Activated CD4-positive, CD25-positive, alpha-beta regulatory T cell (primary cell): ENCODE data around the gene AKAP9.
"Not testable (repeated sequence)": the region's sequence is repeated elsewhere in the genome, so short reads cannot be mapped to it uniquely, and the experiment has no call there.

ENCODE experiments used
- DNase-seq, 4 experiments: peaks; one replicate each; lab custom pipeline; 2025; lab: John Stamatoyannopoulos, UW

AKAP9 gene

DNA sequence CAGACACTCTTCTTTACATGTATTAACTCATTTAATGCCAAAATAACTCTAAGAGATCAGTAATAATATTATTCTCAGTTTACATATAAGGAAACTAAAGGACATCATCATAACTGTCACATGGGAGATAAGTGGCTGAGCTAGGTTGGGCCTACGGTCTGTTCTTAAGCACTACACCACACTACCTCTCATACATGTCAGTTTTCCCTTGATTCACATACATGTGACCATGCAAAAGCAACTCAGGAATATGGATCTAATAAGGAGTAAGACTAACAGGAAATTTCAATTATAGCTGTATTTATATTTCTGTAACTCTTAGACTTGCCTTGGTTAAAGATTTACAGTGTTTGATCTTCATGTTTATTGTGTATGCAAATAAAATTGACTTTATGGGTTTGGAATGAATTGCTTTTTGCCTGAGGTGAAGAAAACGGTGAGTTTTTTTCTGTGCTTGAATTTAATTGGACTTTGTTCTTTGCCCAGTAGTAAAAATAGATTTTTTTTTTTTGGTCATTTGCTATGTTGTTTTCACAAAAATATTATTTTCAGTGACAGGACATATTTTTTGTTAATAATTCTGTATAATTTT lies 123.9 kb downstream of the AKAP9 start:
- no peak for DNase-seq

- no peak for DNase-seq
Measured at GRCh38 chr7:92071032-92071431, 130.4 kb downstream of the AKAP9 start.

DNA sequence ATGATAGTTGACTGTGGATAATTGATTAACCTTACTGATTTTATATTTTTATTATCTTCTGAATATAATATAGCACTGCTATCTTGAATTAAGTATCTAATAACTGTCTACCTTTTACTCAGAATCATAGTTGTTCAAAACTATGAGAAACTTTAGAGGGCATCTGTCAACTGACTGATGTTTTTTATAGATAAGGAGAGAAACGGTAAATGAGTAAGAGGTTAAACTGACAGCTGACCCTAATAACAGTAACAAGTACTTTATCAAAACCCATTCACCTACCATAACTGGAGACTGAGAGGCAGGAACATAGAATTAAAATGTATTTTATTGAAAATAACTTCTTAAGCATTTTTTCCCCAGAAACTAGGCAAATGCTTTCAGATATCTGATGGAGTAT lies 131.5 kb downstream of the AKAP9 start:
- DNase-seq, result no peak

GRCh38 chr7:92072708-92073107 lies 132.0 kb downstream of the AKAP9 start:
- no peak for DNase-seq

DNA sequence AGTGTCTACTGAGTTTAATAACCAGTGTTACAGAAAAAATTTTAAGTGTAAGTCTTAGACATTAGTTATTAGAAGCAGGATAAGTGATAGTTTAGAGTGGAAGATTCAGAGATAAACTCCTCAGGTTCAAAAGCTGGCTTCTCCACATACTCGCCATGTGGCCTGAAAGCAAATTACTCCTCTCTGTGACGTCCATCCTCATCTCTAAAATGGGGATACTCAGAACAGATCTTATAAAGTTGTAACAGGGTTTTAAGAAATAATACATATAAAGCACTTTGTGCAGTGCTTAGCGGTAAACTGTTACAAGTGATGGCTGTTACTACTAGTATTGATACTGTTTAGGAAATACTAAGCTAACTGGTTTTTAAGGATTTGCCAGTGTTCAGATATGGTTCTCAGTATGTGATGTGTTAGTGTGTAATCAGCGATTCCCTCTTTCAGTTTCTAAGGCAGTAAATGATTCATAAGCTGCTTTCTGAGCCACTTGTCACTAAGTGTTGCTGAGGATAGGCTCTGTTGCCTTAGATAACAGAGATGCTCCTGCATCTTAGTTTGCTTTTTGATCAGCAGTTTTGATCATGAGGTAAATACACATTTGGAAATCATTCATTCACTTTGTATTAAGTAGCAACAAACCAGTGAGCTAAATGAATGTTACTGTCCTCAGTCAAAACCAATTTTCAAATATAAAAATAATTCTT lies 134.9 kb downstream of the AKAP9 start:
- DNase-seq, result no peak

- DNase-seq, result no peak
Measured at GRCh38 chr7:92076509-92076908, 135.8 kb downstream of the AKAP9 start.

DNA sequence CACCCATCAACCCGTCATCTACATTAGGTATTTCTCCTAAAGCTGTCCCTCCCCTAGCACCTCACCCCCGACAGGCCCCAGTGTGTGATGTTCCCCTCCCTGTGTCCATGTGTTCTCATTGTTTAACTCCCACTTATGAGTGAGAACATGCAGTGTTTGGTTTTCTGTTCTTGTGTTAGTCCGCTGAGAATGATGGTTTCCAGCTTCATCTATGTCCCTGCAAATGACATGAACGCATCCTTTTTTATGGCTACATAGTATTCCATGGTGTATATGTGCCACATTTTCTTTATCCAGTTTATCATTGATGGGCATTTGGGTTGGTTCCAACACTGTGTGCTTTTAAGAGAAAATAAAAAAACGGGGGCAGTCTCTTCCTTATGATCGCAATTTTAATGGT lies 143.3 kb downstream of the AKAP9 start:
- DNase-seq, result not testable (repeated sequence)

DNA sequence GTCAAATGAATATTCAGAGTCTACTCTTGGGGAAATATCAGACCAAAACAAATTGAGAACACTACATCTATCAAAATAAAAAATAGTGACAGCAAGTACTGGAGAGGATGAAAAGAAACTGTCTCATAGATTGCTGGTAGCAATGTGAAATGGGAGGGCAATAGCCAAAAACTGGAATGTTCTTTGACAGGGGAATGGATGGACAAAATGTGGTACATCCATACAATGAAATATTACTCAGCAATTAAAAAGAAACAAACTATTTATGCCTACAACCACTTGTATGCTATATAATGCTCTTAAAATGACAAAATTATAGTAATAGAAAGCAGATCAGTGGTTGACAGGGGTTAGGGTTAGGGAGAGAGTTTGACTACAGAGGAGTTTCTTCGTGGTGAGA lies 147.6 kb downstream of the AKAP9 start:
- no peak for DNase-seq

- DNase-seq, result no peak
Measured at GRCh38 chr7:92092210-92092609, 151.5 kb downstream of the AKAP9 start.

GRCh38 chr7:92095380-92095779 lies 154.7 kb downstream of the AKAP9 start:
- DNase-seq, result no peak

- no peak for DNase-seq
Measured at GRCh38 chr7:92100534-92100933, 159.9 kb downstream of the AKAP9 start.

DNA sequence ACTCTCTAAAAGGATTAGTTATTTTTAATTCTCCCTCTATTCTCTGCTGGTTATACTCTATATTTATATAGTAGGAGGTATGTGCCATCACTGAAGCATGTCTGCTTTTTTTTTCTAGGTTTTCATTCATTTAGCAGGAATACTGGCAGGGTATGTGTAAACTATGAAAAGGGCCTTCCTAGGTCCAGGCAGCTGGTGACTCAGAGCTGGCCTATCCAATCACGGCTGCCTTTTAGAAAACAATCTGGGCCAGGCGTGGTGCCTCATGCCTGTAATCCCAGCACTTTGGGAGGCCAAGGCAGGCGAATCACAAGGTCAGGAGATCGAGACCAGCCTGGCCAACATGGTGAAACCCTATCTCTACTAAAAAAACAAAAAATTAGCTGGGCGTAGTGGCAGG lies 162.2 kb downstream of the AKAP9 start:
- DNase-seq, result not testable (repeated sequence)

GRCh38 chr7:92108821-92109220 lies 168.2 kb downstream of the AKAP9 start:
- DNase-seq, result no peak

GRCh38 chr7:92110857-92111256 lies 170.2 kb downstream of the AKAP9 start:
- no peak for DNase-seq

- DNase-seq, result no peak
Measured at GRCh38 chr7:92115821-92116220, 175.2 kb downstream of the AKAP9 start.

GRCh38 chr7:92116949-92117348 lies 176.3 kb downstream of the AKAP9 start:
- DNase-seq, result no peak

GRCh38 chr7:92119213-92119759 lies 178.6 kb downstream of the AKAP9 start:
- DNase-seq, result no peak

DNA sequence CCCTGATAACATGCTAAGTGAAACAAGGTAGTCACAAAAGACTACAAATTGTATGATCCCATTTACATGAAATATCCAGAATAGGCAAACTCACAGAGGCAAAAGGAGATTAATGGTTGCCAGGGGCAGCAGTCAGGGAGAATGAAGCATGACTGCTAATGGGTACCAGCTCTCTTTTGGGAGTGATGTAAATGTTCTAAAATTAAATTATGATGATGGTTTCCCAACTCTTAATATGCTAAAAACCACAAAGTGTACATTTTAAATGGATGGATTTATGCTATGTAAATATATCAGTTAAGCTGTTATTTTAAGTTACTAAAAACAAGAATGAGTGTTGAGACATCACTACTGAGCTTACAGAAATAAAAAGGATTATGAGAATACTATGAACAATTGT lies 181.0 kb downstream of the AKAP9 start:
- DNase-seq, result no peak

DNA sequence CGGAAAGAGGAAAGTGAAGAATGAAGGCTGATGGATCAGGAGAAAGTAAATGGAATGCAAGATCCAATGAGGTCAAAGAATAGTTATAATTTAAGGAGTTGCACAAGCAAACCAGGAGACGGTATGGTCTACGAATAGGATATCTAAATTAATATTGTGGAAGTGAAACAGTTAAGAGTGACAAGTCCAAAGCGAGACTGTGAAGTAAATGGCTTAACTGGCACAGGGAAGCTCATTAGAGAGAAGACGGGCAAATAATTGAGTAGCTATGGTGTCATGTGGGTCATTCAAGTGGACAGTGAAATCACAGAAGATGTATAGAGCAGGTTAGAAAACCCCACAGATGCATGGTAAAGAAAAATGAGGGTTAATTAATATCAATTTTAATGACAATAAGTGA lies 190.4 kb downstream of the AKAP9 start:
- no peak for DNase-seq

GRCh38 chr7:92131764-92132330 lies 191.2 kb downstream of the AKAP9 start:
- no peak for DNase-seq

DNA sequence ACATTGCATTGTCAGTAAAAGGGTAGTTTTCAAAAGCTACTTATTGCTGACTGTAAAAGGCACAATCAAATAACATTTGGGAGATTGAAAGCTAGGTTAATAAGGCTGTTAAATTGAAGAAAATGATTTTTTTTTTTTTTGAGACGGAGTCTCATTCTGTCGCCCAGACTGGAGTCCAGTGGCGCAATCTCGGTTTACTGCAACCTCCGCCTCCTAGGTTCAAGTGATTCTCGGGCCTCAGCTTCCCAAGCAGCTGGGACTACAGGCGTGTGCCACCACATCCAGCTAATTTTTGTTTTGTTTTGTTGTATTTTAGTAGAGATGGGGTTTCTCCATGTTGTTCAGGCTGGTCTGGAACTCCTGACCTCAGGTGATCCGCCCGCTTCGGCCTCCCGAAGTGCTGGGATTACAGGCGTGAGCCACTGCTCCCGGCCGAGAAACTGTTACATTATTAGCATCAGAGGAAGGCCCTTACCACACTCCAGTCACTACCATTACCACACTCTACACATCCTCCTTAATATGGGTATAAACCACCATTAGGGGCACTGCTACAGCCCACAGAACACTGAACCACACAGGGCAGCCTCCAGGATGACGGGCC lies 192.6 kb downstream of the AKAP9 start:
- DNase-seq, result no peak

- DNase-seq, result peak; percentile 14 to 56 (median 53)
Measured at GRCh38 chr7:92133737-92134270, 193.1 kb downstream of the AKAP9 start.
